Measurements from ENCODE around the gene DAB2. TPM values are rescaled to one million over a fixed set of nuclear protein-coding genes. Genes with fewer than 3 reads are reported as not detected.

DAB2 gene
- total RNA-seq, 1 experiment from 2014 or later = 5.5 TPM

DNA sequence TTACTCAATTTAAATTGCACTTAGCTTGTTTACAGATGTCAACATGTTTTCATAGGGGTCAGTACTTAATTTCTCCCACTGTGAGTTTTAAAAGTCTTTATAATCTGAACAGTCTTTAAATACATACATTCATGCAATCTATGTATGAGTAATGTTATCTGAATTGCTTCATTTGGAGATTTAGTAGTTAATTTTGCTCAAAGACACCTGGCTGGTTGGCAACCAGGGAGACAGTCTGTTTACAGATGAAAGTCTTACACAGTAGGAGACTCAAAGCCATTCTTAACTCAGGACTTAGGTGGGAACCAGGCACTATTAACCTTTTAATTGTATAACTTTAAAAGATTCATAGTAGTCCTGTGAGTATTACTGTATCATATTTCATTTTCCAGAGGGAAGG is 29.3 kb downstream of the DAB2 start:
- DNase-seq (ENCODE audit: low read depth, low spot score) = no peak
- TF ChIP-seq SRF (IDR thresholded peaks at IDR 0.05; ENCODE audit: low read depth) = no peak
- TF ChIP-seq ELF1 (IDR thresholded peaks at IDR 0.05; ENCODE audit: borderline replicate concordance, low read depth) = no peak
- intact Hi-C loops (cut with micrococcal nuclease) = no loop called here

DNA sequence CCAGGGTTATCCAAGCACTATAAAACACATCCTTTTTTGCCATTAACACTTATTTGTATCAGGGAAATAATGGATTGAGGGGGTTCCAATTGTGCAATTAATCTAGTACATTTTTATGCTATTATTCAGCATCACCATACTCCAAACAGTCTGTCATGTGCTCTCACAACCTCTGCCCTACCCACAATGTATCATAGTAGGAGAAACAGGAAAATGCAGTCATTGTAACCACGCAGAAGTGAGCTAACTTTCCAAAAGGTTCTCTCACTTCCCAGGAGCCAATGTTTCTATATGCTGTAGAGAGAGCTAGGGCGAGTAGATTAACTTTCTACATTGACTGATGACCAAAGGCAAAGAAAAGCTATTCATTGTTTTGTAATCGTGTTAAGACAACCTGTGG is 29.8 kb downstream of the DAB2 start:
- peaks cover 6 to 10% of the 10 kb centered on the region in 2 experiments; a peak in 2 of 4 replicates for H3K4me1 ChIP-seq (ENCODE audit: control insufficient read depth in 1 of 2, insufficient read depth in 2 of 2, low read length in 2 of 2)
- no peak overlapping the region for H2AFZ ChIP-seq (ENCODE audit: low read depth, low read length, poor library complexity, severe bottlenecking)
- no peak overlapping the region for H3K4me3 ChIP-seq (replicated peaks in 1 of 2; ENCODE audit: low read depth in 1 of 2, low read length in 2 of 2)
- H3K9me3 ChIP-seq (ENCODE audit: control insufficient read depth in 1 of 2, insufficient read depth in 1 of 2, low read depth in 1 of 2, low read length in 2 of 2) = no peaks in the 10 kb centered on the region
- ChIA-PET CTCF (interaction anchor here (1.0 kb wide), 1 partner anchor 19 kb away, joined by 4 read pairs; no protein-coding TSS in a partner anchor), POLR2A (no interaction called here), RAD21 (ENCODE audit: low non-redundant PET in 1 of 2, low total read pairs in 2 of 2, uncharacterized antibody in 2 of 2, unreplicated experiment in 2 of 2) (no interaction called here)
- H3K79me2 ChIP-seq (ENCODE audit: insufficient read depth, low read length) = no peaks in the 10 kb centered on the region
- no peaks in the 10 kb centered on the region for H3K27me3 ChIP-seq (ENCODE audit: insufficient read depth, low read length)
- no peaks in the 10 kb centered on the region for H4K20me1 ChIP-seq (ENCODE audit: insufficient read depth)
- ATAC-seq = no peak
- no peak overlapping the region for H3K9ac ChIP-seq (ENCODE audit: low read length)
- no peaks in the 10 kb centered on the region for H3K9me2 ChIP-seq (ENCODE audit: insufficient read depth)
- TF ChIP-seq SRF (IDR thresholded peaks at IDR 0.05; ENCODE audit: low read depth) = no peak
- no peak for TF ChIP-seq TCF7L2 (IDR thresholded peaks at IDR 0.05; ENCODE audit: borderline replicate concordance, extremely low read depth, insufficient read depth, insufficient read length)
- no peak for TF ChIP-seq POLR2AphosphoS5 (IDR thresholded peaks at IDR 0.05; ENCODE audit: low read depth, low read length)
- TF ChIP-seq EGR1 (IDR thresholded peaks at IDR 0.05; ENCODE audit: low read depth) = no peak
- no peak for TF ChIP-seq SIN3A (IDR thresholded peaks at IDR 0.05; ENCODE audit: low read depth)
- TF ChIP-seq, protein P1, sequence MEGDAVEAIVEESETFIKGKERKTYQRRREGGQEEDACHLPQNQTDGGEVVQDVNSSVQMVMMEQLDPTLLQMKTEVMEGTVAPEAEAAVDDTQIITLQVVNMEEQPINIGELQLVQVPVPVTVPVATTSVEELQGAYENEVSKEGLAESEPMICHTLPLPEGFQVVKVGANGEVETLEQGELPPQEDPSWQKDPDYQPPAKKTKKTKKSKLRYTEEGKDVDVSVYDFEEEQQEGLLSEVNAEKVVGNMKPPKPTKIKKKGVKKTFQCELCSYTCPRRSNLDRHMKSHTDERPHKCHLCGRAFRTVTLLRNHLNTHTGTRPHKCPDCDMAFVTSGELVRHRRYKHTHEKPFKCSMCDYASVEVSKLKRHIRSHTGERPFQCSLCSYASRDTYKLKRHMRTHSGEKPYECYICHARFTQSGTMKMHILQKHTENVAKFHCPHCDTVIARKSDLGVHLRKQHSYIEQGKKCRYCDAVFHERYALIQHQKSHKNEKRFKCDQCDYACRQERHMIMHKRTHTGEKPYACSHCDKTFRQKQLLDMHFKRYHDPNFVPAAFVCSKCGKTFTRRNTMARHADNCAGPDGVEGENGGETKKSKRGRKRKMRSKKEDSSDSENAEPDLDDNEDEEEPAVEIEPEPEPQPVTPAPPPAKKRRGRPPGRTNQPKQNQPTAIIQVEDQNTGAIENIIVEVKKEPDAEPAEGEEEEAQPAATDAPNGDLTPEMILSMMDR (IDR thresholded peaks at IDR 0.05 in 2 of 3, conservative IDR thresholded peaks at IDR 0.05 in 1 of 3; ENCODE audit: borderline replicate concordance in 1 of 3, insufficient read depth in 1 of 3, low read depth in 2 of 3, low read length in 2 of 3) = no peak
- DNase-seq (ENCODE audit: low read depth, low spot score) = no peak
- BruUV-seq (replicated peaks) = no TSS peak
- H3K27ac ChIP-seq (ENCODE audit: low read depth, low read length) = no peak overlapping the region
- no peaks in the 10 kb centered on the region for H3K36me3 ChIP-seq (ENCODE audit: control insufficient read depth in 1 of 2, insufficient read depth in 2 of 2, low read length in 2 of 2)
- H3K4me2 ChIP-seq (ENCODE audit: low read length) = no peak overlapping the region
- intact Hi-C loops (cut with micrococcal nuclease) = no loop called here

More for the DNA sequence above, 29.3 kb downstream of the DAB2 start:
- Histone ChIP-seq H3K4me1 (ENCODE audit: control insufficient read depth in 1 of 2, insufficient read depth in 2 of 2, low read length in 2 of 2) (peaks cover 6 to 10% of the 10 kb centered on the region in 2 experiments; a peak in 2 of 4 replicates), H3K27ac (ENCODE audit: low read depth, low read length) (no peak overlapping the region), H3K4me3 (replicated peaks in 1 of 2; ENCODE audit: low read depth in 1 of 2, low read length in 2 of 2) (no peak overlapping the region), H3K9ac (ENCODE audit: low read length) (no peak overlapping the region), H2AFZ (ENCODE audit: low read depth, low read length, poor library complexity, severe bottlenecking) (no peak overlapping the region), H3K4me2 (ENCODE audit: low read length) (no peak overlapping the region), H3K9me2 (ENCODE audit: insufficient read depth) (no peaks in the 10 kb centered on the region), H3K36me3 (ENCODE audit: control insufficient read depth in 1 of 2, insufficient read depth in 2 of 2, low read length in 2 of 2) (no peaks in the 10 kb centered on the region), H3K9me3 (ENCODE audit: control insufficient read depth in 1 of 2, insufficient read depth in 1 of 2, low read depth in 1 of 2, low read length in 2 of 2) (no peaks in the 10 kb centered on the region), H4K20me1 (ENCODE audit: insufficient read depth) (no peaks in the 10 kb centered on the region), H3K79me2 (ENCODE audit: insufficient read depth, low read length) (no peaks in the 10 kb centered on the region), H3K27me3 (ENCODE audit: insufficient read depth, low read length) (no peaks in the 10 kb centered on the region)
- ChIA-PET CTCF (interaction anchor here (1.0 kb wide), 1 partner anchor 19 kb away, joined by 4 read pairs; no protein-coding TSS in a partner anchor), POLR2A (no interaction called here), RAD21 (ENCODE audit: low non-redundant PET in 1 of 2, low total read pairs in 2 of 2, uncharacterized antibody in 2 of 2, unreplicated experiment in 2 of 2) (no interaction called here)
- BruUV-seq (replicated peaks) = no TSS peak
- ATAC-seq = no peak

Data from HCT116 (cell line).